Hepatocyte (in vitro differentiated cells): ENCODE results near the gene VIPR1. TPM values are rescaled to one million over a fixed set of nuclear protein-coding genes. Genes with fewer than 3 reads are reported as not detected.
"Not testable (repeated sequence)": the region's sequence is repeated elsewhere in the genome, so short reads cannot be mapped to it uniquely, and the experiment has no call there.

Experiments used
- DNase-seq: peaks from one replicate; pipeline ENCODE4 v3.0.0-alpha.2; 2016; ENCODE audit warnings: low spot score
- H2AFZ ChIP-seq: fragments of 200-600 bp; sonication (generic); 2 replicates; pipeline ENCODE4 v1.6.0; 2016; ENCODE audit warnings: antibody characterized with exemption, mild to moderate bottlenecking
- H3K27ac ChIP-seq: fragments of 200-600 bp; sonication (generic); 2 replicates; pipeline ENCODE4 v1.5.1; 2016; ENCODE audit warnings: mild to moderate bottlenecking
- H3K27me3 ChIP-seq: fragments of 200-600 bp; sonication (generic); 2 replicates; pipeline ENCODE4 v1.6.1; 2016
- H3K36me3 ChIP-seq: fragments of 200-600 bp; sonication (generic); replicated peaks from 2 replicates; pipeline ENCODE4 v1.5.1; 2016; ENCODE audit warnings: low read depth; ENCODE audit not compliant: insufficient read depth
- H3K4me1 ChIP-seq: fragments of 200-600 bp; sonication (generic); 2 replicates; pipeline ENCODE4 v1.5.1; 2016; ENCODE audit warnings: mild to moderate bottlenecking, moderate library complexity; ENCODE audit not compliant: insufficient read depth
- H3K4me2 ChIP-seq: fragments of 200-600 bp; sonication (generic); 2 replicates; pipeline ENCODE4 v1.6.0; 2016
- H3K4me3 ChIP-seq: fragments of 200-600 bp; sonication (generic); 2 replicates; pipeline ENCODE4 v1.5.1; 2016; ENCODE audit warnings: mild to moderate bottlenecking
- H3K79me2 ChIP-seq: fragments of 200-600 bp; sonication (generic); 2 replicates; pipeline ENCODE4 v1.6.0; 2017; ENCODE audit warnings: mild to moderate bottlenecking
- H3K9me2 ChIP-seq: fragments of 200-600 bp; sonication (generic); replicated peaks from 2 replicates; pipeline ENCODE4 v1.6.0; 2017; ENCODE audit warnings: mild to moderate bottlenecking; ENCODE audit not compliant: insufficient read depth
- H3K9me3 ChIP-seq: fragments of 200-600 bp; sonication (generic); 2 replicates; pipeline ENCODE4 v1.5.1; 2016; ENCODE audit warnings: low read depth, mild to moderate bottlenecking
- H4K20me1 ChIP-seq: fragments of 200-600 bp; sonication (generic); 2 replicates; pipeline ENCODE4 v1.6.0; 2016; ENCODE audit warnings: mild to moderate bottlenecking; ENCODE audit not compliant: insufficient read depth, poor library complexity, severe bottlenecking
- CTCF ChIP-seq: fragments of 200-600 bp; sonication (generic); IDR thresholded peaks from 2 replicates; pipeline ENCODE4 v1.5.1; 2016; ENCODE audit warnings: antibody characterized with exemption, mild to moderate bottlenecking; ENCODE audit not compliant: poor library complexity
- EZH2 ChIP-seq: fragments of 200-600 bp; sonication (generic); IDR thresholded peaks from 2 replicates; pipeline ENCODE4 v1.6.1; 2016; ENCODE audit warnings: antibody characterized with exemption, mild to moderate bottlenecking, borderline replicate concordance
- EZH2phosphoT487 ChIP-seq: fragments of 200-600 bp; sonication (generic); IDR thresholded peaks from one replicate; pipeline ENCODE4 v1.6.1; 2018; ENCODE audit warnings: antibody characterized with exemption, mild to moderate bottlenecking, low read depth, moderate library complexity; ENCODE audit not compliant: unreplicated experiment, severe bottlenecking
- WGBS: methylation state at CpG from one replicate; pipeline ENCODE4 v1.1.6; 2016; ENCODE audit warnings: low lambda C conversion rate; ENCODE audit errors: missing lambda C conversion rate; 5-methylcytosine and 5-hydroxymethylcytosine counted together
- polyA plus RNA-seq: library from polyadenylated mRNA; unstranded; fragments of >200 nt; fragmentation: Nextera tagmentation; extraction: Ambion mirVana; gene quantifications from 2 replicates; pipeline ENCODE4 v1.2.1, GENCODE V29; 2016
- total RNA-seq: library from RNA; depleted of rRNA; stranded (reverse); fragments of >200 nt; gene quantifications from 2 replicates; pipeline ENCODE4 v1.2.3, GENCODE V29; 2014

Gene VIPR1
- total and polyA plus RNA-seq, 2 experiments from 2014 or later, result 17.5 to 19.2 TPM

- H3K36me3 ChIP-seq, result no peaks in the 10 kb centered on the region
- no peak overlapping the region for H3K4me3 ChIP-seq
- no peaks in the 10 kb centered on the region for H3K27me3 ChIP-seq
- H3K27ac ChIP-seq, result no peak overlapping the region
- H3K4me2 ChIP-seq, result no peak overlapping the region
- 55% methylated on average over 1 of the region's 1 CpG for WGBS
- H3K9me2 ChIP-seq, result no peaks in the 10 kb centered on the region
- DNase-seq, result no peak
- H4K20me1 ChIP-seq, result no peaks in the 10 kb centered on the region
- TF ChIP-seq EZH2, result no peak
- TF ChIP-seq EZH2phosphoT487, result no peak
- TF ChIP-seq CTCF, result no peak
- no peaks in the 10 kb centered on the region for H3K9me3 ChIP-seq
- H2AFZ ChIP-seq, result no peak overlapping the region
- H3K79me2 ChIP-seq, result no peaks in the 10 kb centered on the region
- no peaks in the 10 kb centered on the region for H3K4me1 ChIP-seq
These were observed 50.4 kb downstream of the VIPR1 start for GRCh38 chr3:42552830-42553229.

GRCh38 chr3:42556089-42556632, 53.7 kb downstream of the VIPR1 start:
- H3K9me2 ChIP-seq, result no peaks in the 10 kb centered on the region
- 73% methylated on average over 3 of the region's 3 CpGs for WGBS
- TF ChIP-seq EZH2, result no peak
- TF ChIP-seq EZH2phosphoT487, result no peak
- no peak for TF ChIP-seq CTCF
- H2AFZ ChIP-seq, result no peak overlapping the region
- H3K4me3 ChIP-seq, result no peak overlapping the region
- no peak for DNase-seq
- H3K27me3 ChIP-seq, result no peaks in the 10 kb centered on the region
- H3K9me3 ChIP-seq, result no peaks in the 10 kb centered on the region
- no peaks in the 10 kb centered on the region for H3K4me1 ChIP-seq
- H3K79me2 ChIP-seq, result no peaks in the 10 kb centered on the region
- H3K4me2 ChIP-seq, result no peak overlapping the region
- H4K20me1 ChIP-seq, result no peaks in the 10 kb centered on the region
- H3K27ac ChIP-seq, result no peak overlapping the region
- H3K36me3 ChIP-seq, result no peaks in the 10 kb centered on the region

GRCh38 chr3:42556817-42557216, 54.4 kb downstream of the VIPR1 start:
- not testable (repeated sequence) for H3K4me3 ChIP-seq, H4K20me1 ChIP-seq, H3K9me3 ChIP-seq, DNase-seq, H3K27ac ChIP-seq, H3K36me3 ChIP-seq, H3K79me2 ChIP-seq, H3K4me1 ChIP-seq, H3K9me2 ChIP-seq, H2AFZ ChIP-seq, H3K4me2 ChIP-seq, H3K27me3 ChIP-seq
- WGBS, result 98% methylated on average over 6 of the region's 6 CpGs

GRCh38 chr3:42557854-42558253, 55.4 kb downstream of the VIPR1 start:
- Histone ChIP-seq H3K27me3 (no peaks in the 10 kb centered on the region), H3K27ac (no peak overlapping the region), H3K9me3 (no peaks in the 10 kb centered on the region), H3K9me2 (no peaks in the 10 kb centered on the region), H3K4me3 (no peak overlapping the region), H3K4me2 (no peak overlapping the region), H3K36me3 (no peaks in the 10 kb centered on the region), H3K4me1 (no peaks in the 10 kb centered on the region), H3K79me2 (no peaks in the 10 kb centered on the region), H4K20me1 (no peaks in the 10 kb centered on the region), H2AFZ (no peak overlapping the region)
- no peak for TF ChIP-seq CTCF
- no peak for TF ChIP-seq EZH2phosphoT487
- TF ChIP-seq EZH2, result no peak
- no peak for DNase-seq
